CD4-positive, alpha-beta T cell treated with Interleukin-10 for 1 hour (primary cell): Measurements from ENCODE around the gene VSTM4.

Source experiments
- DNase-seq: peaks from one replicate; pipeline ENCODE4 v3.0.0-alpha.2; 2020

VSTM4 gene

DNA sequence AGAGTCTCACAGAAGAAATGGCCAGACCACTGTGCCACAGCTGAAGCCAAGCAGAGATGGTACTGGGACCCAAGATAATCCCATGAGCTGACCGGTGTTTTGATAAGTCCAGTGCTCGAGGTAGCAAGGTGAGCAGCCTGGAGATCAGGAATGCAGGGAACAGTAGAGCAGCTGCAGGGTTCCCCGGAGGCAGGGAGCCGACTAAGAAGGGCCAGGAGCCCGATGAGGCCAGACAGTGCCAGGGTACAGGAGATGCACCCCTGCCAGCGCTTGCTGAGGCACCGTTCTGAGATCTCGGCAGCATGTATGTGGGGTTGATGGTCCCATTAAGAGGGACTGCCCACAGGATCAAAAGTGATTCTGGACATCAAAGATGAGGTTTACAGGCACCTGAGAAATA is 47.1 kb downstream of the VSTM4 start:
- DNase-seq: no peak

DNA sequence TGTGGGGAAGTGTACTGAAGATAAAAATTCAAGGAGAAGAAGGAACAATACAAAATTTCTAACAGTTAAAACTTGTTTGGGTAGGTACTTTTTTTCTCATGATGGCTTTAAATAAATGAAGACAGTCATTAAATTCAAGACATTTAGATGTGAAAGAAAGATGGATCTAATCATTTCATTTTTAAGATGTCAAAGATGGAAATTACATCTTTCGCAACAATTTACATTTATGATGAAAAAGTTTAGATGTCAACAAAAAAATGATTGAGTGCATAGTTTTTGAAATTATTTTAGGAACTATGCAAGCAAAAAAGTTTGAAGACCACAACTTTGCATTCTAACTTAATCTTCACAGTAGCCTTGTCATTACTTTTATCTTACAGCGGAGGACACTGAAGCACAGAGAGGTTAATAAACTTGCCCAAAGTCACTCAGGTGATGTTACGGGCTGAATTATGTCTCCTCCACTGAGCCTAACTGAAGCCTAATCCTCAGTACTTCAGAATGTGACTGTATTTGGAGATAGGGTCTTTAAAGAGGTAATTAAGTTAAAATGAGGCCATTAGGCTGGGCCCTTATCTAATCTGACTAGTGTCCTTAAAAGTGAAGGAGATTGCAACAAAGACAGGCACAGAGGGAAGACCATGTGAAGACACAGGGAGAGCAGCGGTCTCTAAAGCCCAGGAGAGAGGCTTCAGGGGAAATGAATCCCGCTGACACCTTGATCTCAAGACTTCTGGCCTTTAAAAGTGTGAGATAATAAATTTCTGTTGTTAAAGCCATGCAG is 48.2 kb downstream of the VSTM4 start:
- no peak for DNase-seq

DNA sequence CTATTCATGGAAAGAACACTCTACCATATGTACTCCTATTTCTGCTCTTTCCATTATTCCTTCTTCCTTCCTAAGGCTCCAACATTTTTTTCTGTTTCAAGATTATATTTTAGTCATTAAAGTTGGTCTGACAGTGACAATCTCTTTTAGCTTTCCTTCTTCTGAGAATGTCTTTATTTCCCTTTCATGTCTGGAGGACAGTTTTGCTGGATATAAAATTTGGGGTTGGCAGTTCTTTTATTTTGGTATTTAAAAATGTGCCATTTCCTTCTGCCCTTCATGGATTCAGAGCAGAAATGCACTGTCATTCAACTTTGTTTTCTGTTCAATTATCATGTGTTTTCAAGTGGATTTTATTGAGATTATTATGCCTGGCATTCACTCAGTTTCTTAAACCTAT is 53.1 kb downstream of the VSTM4 start:
- no peak for DNase-seq

DNA sequence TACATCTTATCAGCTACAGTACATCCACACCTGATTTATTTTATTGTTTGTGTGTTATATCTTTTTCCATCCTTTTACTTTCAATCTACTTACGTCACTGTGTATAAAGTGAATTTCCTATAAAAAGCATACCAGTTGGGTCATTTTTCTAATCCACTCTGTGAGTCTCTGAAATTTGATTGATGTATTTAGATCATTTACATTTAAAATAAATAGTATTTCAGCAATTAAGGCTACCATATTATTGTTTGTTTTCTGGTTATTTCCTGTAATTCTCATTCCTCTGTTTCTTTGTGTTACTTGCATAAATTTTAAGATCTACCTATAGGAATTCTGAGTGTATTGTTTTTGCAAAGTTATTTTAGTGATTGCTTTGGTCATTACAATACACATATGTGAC is 53.7 kb downstream of the VSTM4 start:
- DNase-seq: no peak

DNA sequence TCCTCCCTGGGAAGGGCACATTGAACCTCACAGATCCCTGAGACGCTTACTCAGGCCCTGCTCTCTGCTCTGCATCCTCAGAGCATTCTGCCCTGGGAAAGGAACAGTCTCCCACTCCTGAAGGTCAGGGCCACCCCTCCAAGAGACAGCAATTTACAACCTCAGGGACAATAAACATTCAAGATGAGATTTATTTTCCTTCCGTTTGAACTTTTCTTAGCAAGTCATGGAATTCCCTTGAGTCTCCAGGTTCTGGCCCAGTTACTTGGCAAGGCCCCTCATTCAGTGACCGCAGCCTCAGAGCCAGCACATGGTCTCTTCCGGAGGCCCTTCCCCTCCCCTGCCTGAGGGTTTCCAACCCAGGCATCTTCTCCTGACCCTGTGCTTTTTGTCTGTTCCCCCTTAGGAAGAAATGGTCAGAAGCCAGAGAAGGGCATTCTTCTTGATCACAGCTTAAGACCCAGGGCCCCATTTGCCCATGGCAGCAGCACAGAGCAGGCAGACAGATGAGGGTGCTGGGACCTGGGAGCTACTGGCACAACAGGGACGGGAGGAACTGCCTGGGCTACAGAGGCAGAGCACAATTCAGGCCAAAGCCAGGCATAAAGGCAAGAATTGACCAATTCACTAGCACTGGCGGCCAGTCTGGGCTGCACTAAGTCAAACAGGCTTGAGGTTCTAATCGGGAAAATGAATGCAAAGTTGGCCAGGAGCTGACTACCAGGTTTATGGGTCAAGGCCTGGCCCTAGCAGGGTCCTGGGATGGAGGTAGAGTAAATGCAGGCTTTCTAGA is 56.7 kb downstream of the VSTM4 start:
- no peak for DNase-seq

DNA sequence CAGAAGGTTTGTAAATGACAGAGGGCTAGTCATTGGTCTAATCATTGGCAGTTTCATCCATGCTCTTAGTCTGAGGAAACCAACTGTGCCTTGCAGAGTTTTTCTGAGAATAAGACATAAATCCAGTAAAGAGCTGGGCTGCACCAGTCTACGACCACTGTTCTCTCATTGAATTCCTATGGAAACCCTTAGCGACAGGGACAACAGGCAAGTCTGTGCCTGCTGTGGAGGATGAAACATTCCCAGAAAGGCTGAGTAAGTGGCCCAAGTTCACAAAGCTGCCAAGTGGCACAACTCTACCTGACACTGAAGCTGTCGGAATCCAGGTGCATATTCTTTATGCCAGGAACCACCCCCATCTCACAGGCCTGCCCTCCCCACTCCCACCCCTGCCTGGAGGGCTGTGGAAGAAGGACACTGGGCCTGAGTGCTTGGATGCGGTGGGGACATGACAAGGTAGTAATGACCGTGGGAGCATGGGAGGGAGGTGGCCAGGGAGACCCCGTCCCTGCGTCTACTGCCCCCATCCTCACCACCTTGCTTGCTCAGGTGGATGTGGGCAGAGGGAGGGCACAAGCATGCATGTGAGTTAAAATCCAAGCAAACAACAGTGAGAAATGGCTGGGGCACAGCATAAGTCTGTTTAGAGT is 58.0 kb downstream of the VSTM4 start:
- no peak for DNase-seq

DNA sequence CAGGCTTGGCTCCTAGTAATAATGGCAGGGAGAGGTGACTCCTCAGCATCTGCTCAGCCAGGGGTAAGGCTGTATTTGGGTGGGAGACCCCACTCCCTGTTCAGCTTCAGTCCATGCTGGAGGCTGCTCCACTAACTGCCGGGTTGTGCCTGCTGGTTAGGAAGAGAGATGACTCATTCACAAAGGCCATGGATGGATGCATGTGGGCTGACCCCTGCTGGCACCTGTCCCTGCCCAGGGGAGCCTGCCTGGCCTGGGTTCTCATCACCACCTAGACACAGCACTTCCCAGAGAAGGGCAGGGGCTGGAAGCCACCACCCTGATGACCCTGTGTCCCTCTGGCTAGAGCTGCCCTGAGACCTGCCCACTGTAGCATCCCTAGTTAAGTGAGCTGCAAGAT is 59.0 kb downstream of the VSTM4 start:
- DNase-seq: no peak

DNA sequence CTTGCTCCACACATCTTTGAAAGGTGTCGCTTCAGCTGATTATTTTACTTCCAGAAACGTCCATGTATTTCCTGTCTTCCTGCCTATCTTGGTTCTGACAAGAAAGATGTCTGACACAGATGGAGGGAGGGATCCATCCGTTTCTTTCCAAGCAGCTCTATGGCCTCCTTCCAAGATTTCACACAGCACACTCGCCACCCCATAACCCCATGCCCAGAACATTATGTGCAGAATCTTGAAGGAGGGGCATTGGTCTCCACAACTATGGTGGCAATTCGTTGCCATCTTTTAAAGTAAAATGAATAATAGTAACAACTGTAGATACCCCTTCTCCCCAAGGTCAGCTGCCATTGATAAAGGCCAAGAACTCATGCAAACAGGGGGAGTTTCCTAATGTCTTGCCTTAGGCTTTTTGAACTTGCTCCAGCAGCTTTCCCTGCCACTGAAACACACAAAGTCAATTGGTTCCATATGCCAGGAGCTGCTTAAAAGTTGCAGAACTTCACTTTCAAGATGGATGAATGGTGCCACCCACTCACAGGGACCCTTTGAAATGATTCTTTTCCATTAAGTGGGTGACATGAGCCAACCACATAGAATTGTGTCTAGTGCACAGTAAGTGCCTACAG is 60.0 kb downstream of the VSTM4 start:
- DNase-seq: no peak

DNA sequence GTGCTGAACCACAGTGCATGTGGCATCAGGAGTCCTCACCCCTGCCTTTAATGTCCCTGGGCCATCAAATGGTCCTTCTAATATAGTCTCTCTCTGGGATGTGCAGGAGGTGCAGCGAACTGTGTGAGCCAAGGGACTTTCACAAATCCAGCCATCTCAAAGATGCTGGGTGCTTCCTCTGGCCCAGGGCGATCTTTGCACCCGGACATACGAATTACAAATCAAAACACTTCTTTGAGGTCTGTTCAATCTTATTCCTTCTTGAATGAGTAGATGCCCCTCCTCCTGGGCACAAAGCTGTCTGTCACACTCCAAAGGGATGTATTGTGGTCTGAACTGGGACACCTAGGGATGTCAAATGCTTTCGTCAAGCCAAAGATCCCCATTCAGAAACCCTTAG is 60.6 kb downstream of the VSTM4 start:
- no peak for DNase-seq

DNA sequence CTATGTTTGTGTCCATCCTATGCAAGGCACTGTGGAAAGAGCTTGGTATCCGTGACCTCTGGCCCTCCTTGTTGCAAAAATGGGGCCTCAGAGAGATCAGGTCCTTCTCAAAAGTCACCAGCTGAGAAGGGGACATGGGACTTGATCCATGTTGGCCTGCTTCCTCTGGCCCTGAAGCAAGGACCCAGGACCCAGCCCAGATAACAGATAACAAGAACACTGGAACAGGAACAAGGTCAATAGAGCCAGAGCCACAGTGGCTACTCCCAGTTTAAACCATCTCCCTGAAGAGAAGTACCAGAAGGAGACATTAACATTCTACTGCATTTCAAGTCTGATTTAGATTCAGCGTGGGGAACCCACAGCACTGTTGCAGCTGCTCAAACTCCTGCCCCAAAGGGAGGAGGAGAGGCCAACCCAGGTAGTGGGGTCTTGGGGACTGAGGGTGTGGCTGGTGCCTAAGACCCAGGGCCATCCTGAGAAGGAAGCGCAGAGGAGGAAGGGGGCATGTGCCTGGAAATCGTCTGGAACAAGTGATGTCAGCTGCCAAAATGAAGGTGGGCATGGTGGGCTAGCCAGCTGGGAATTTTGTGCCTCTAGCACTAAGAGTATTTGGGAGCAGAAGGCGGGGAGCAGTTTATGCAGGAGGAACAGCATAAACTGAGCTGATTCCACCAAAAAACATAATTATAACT is 61.2 kb downstream of the VSTM4 start:
- DNase-seq: no peak

DNA sequence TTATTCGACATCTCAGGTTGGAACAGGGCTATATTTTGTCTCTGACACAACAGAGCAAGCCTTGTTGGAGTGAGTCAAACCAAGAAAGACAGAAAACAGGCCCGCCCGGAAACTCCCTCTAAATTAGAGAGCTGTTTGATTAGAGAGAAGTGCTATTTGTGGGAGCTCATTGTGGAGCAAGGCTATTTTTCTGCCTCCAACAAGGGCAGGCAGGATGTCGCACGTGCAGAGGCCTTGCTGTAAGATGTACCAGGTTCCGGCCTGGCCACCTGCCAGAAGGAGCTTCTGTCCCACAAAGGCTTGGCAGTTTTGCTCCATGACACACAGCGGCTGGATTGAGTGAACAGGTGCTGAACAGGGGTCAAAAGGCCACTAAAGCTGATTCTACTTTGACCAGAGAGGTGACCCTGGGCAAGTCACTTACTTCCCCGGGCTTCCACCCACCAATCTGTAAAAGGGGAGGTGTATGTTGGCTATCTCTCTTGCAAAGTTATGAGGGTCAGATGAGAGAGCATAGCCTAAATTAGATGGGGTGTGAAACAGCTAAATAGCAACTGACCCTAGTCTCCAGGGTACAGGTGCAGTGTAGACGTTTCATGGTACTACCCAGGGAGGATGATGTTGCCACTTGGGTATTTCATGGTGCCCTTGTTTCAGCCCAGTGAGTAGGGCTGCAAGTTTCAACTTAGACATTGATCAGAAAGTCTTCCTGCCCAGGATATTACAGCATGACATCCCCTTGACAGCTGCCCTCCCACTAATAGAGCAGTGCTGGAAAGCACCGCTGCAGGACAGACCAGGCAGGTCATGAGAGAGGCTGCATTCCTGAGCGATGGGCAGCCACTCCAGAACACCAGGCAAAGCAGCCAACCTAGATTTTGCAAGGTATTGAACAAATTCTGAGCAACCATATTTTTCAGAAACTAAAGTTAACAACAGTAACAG is 62.0 kb downstream of the VSTM4 start:
- DNase-seq: no peak

DNA sequence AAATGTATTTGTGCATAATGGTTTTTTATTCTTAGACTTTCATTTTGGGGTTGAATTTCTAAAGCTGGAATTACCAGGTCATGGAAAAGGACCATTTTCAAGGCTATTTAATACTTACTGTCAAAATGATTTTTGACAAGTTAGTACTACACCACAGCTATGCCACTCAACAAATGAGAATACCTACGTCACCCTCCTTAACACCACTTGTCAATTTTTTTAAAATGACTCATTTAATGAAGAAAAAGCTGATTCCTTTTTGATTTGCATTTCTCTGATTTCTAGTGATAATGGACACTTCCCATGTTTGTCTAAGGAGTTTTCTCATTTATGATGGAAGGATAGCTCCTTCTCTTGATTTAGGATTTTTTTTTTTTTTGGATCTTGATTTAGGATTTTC is 63.3 kb downstream of the VSTM4 start:
- DNase-seq: no peak

DNA sequence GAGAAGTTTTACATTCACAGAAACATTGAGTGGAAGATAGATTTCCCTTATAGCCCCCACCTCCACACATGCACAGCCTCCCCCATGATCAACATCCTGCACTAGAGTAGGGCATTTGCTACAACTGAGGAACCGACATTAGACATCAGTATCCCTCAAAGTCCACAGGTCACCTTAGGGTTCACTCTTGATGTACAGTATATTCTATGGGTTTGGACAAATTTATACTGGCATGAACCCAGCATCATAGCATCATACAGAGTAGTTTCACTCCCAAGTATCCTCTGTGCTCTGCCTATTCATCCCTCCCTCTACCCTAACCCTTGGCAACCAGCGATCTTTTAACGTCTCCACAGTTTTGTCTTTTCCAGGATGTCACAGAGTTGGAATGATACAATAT is 64.4 kb downstream of the VSTM4 start:
- DNase-seq: no peak

DNA sequence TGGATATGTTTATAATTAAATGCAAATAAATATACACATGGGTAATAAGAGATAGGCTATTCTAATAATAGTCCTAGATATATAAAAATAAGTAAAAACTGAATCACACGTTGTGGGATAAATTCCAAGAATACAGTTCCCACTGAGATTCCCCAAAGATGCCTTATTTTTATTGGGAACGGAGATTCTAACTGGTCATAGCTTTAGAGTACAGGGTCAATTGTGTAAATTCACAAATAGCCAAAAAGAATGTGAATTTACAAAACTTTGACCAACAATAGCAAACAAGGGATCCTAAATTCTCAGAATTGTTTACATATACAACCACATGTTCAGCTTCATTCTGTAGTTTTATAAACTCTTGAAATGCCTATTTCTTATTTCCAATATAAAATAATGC is 65.0 kb downstream of the VSTM4 start:
- DNase-seq: no peak

DNA sequence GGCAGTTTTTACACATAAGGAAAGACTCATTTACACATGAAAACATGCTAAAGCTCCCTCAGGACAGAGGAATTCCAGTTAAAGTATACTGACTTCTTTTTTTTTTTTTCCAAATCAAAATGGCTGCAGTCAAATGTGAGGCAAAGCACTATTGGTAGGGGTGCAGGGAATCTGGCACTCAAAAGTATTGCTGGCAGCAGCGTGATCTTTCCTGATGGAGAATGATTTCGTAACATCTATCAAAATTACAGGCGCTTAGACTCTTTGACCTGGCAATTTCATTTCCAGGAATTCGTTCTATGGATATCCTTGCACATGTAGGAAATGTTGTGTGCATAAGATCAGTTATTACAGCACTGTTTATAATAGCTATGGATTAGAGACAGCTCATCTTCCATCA is 65.7 kb downstream of the VSTM4 start:
- no peak for DNase-seq

DNA sequence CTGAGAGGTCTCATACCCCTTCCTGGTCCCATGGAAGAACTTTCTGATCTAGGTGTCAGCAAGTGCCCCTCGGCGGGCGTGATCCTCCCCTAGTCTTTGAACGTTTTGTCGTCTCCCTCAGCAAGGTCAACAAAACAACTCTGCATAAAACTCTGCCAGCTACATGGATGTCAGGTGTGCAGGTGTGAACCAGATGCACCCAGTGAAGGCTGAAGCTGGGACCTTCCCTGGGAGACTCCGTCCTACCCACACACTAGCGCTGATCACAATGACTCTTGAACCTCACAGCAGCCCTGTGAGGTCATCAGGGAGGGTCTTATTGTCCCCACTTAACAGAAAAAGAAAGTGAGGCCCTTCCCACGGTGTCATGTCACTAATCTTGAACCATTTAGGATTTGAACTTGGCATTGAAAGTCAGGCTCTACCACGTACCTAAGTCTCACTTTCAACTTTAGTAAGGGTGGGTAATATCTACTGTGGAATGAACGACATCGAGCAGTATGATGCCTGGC is 68.1 kb downstream of the VSTM4 start:
- no peak for DNase-seq

DNA sequence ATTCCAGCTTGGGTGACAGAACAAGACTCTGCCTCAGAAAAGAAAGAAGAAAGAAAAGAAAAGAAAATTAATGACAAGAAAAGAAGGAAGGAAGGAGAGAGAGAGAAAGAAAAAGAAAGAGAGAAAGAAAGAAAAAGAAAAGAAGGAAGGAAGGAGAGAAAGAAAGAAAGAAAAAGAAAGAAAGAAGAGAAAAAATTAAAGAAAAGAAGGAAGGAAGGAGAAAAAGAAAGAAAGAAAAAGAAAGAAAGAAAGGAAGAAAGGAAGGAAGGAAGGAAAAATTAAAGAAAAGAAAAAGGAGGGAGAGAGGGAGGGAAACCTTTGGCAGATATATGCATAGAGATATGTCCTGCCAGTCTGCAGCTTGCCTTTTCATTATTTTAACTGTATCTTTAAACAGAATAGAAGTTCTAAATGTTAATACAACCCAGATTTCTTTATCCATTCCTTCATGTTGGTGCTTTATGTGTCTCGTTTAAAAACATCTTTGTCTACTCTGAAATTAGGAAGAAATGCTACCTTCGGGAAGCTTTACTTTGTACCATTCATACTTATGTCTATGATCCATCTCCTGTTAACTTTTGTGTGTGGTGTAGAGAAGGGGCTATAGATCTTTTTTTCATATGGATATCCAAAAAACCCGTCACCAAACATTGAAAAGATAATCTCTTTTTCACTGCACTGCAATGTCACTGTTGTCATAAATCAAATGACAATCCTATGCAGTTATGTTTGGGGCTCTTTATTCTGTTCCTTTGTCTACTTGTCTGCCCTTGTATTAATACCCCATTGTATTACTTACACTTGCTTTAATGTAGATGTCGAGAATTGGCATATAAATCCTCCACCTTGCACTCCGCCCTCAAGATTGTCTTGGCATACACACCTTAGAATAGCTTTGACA is 70.8 kb downstream of the VSTM4 start:
- no peak for DNase-seq

DNA sequence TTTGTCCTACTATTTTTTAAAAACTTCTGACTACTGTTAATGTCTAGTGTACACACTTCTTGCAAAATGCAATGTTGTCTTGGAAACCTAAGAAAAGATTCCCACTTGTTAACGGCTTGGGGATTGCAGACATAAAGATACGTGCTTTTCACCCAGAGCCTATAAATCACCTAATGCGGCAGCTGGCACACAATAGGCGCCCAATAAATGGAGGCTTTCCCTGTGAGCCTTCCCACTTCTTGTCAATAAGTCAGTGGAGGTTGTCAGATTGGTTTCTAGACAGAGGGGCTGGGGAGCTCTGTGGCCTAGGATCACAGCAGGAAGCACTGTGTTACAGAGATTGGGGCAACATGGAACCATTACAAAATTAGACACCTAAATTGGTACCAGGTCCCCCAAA is 74.7 kb downstream of the VSTM4 start:
- no peak for DNase-seq

DNA sequence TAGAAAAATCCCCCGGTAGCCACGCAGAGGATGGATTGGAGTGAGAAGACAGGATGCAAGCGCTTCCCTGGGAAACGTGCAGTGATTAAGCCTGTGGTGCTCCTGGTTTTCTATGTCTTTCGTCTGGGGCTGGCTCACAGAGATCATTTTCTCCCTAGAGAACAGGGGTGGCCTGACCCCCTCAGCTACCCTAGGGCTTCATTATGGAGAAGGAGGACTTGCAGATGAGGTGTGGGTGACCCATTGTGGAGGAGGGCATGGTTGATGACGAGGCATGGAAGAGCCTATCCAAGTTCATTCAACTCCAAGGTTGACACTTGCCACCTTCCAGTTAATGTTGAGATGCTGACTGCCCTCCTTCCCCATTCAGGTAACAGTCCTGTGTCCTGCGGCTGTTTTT is 75.9 kb downstream of the VSTM4 start:
- no peak for DNase-seq

DNA sequence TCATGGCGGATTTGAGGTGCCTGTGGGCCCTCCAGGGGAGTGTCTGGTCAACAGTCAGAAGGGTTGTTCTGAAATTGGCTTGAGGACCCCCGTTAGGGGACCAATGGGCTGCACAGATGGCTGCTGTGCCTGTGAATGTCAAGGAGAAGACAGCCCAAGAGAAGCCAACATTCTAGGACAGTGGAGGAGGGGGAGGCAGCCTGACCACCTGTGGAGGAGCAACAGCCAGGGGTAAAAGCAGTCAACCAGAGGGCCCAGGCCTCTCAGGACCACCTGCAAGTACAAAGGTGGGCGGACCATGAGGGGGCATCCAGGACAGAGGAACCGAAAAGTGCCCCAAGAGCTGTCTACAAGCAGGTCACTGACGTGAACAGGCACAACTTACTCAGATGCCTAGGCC is 76.6 kb downstream of the VSTM4 start:
- no peak for DNase-seq
